ENCODE data around the gene MTX2. TPM values are rescaled to one million over a fixed set of nuclear protein-coding genes. Genes with fewer than 3 reads are reported as not detected.

The MTX2 gene
- total and polyA plus RNA-seq, 8 donors = 12.2 to 150 (median 37.1) TPM

DNA sequence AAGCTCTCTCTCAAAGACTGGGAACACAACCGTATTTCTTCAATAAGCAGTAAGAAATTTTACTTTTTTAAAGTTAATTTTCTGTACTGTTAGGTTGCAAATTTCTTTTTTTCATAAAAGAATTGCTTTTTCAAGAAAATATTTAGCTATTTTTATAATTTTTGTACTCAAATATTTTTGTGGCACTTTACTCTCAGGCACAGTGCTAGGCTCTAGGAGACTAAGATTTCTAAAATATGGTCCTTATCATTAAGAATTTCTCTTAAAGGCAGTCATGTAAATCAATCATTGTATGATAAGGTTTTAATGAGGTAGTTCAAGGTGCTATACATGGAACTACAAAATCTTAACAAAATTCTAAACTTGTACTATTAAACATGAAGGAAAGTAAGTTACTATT, 61.4 kb downstream of the MTX2 start:
- WGBS, 5 donors = 97 to 100% (median 100%) methylated on average over 1 of the region's 1 CpG
- intact Hi-C loops (cut with DNase I; ENCODE audit: low total_unique reads) = no loop called here
- Histone ChIP-seq H3K9me3 (no peaks in the 10 kb centered on the region), H3K4me1 (no peaks in the 10 kb centered on the region), H3K36me3 (peaks cover 0 to 25% (median 21%) of the 10 kb centered on the region in 4 donors), H3K4me3 (no peak overlapping the region), H3K27ac (no peak overlapping the region), H3K27me3 (no peaks in the 10 kb centered on the region)
- DNase-seq = no peak
- TF ChIP-seq POLR2A (IDR thresholded peaks at IDR 0.05) = no peak
- TF ChIP-seq EP300 (IDR thresholded peaks at IDR 0.05) = no peak
- TF ChIP-seq, protein P1, sequence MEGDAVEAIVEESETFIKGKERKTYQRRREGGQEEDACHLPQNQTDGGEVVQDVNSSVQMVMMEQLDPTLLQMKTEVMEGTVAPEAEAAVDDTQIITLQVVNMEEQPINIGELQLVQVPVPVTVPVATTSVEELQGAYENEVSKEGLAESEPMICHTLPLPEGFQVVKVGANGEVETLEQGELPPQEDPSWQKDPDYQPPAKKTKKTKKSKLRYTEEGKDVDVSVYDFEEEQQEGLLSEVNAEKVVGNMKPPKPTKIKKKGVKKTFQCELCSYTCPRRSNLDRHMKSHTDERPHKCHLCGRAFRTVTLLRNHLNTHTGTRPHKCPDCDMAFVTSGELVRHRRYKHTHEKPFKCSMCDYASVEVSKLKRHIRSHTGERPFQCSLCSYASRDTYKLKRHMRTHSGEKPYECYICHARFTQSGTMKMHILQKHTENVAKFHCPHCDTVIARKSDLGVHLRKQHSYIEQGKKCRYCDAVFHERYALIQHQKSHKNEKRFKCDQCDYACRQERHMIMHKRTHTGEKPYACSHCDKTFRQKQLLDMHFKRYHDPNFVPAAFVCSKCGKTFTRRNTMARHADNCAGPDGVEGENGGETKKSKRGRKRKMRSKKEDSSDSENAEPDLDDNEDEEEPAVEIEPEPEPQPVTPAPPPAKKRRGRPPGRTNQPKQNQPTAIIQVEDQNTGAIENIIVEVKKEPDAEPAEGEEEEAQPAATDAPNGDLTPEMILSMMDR (IDR thresholded peaks at IDR 0.05) = no peak
- TF ChIP-seq POLR2AphosphoS5 (IDR thresholded peaks at IDR 0.05) = no peak

DNA sequence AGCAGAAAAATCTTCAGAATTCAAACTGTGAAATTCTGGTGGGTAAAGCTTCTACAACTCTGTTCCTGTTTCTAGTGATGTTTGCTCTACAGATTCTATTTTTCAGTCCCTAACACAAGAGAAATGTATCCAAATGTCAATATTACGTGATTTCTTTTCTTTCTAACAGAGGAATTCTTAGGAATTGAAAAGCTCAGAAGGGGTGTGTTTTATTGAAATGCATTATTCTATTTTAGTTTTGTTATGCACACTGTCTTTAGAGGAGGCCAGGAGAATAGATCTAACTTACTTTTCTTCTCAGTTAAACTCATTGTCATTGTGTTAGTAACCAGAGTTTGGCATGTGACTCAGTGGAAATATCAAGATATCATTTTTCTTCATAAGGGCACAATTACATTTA, 62.4 kb downstream of the MTX2 start:
- H3K4me1 ChIP-seq = no peaks in the 10 kb centered on the region
- no peak overlapping the region for H3K4me3 ChIP-seq
- TF ChIP-seq POLR2A (IDR thresholded peaks at IDR 0.05) (no peak), POLR2AphosphoS5 (IDR thresholded peaks at IDR 0.05) (no peak)
- TF ChIP-seq, protein P1 (IDR thresholded peaks at IDR 0.05) = no peak
- no peak for DNase-seq
- H3K27me3 ChIP-seq = no peaks in the 10 kb centered on the region
- intact Hi-C loops (cut with DNase I; ENCODE audit: low total_unique reads) = no loop called here
- no peak overlapping the region for H3K27ac ChIP-seq
- H3K36me3 ChIP-seq = peaks cover 0 to 27% (median 21%) of the 10 kb centered on the region in 4 donors
- H3K9me3 ChIP-seq = no peaks in the 10 kb centered on the region
- WGBS, 5 donors = 93 to 100% (median 97%) methylated on average over 1 of the region's 1 CpG

DNA sequence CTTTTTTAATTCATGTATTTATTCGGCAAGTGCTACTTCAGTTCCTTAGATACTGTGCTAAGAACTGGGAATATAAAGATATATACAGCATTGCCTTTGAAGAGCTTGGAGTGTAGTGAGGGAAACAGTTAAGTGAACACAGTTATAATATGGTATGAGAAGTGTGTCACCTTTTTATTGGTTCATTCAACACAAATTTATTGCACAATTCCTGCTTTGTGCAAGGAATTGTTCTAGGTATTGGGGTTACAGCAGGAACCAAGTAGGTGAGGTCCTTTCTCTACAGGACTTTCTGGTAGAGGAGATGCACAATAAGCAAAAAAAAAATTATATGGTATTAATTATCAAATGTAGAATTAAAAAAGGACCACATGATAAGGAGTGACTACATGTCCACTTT, 65.5 kb downstream of the MTX2 start:
- Histone ChIP-seq H3K27me3 (no peaks in the 10 kb centered on the region), H3K9me3 (no peaks in the 10 kb centered on the region), H3K4me1 (no peaks in the 10 kb centered on the region), H3K27ac (no peak overlapping the region), H3K4me3 (no peak overlapping the region), H3K36me3 (peaks cover 6 to 37% (median 28%) of the 10 kb centered on the region in 4 donors)
- WGBS, 5 donors = 88 to 97% (median 94%) methylated on average over 1 of the region's 1 CpG
- TF ChIP-seq, protein P1 (IDR thresholded peaks at IDR 0.05) = no peak
- TF ChIP-seq POLR2AphosphoS5 (IDR thresholded peaks at IDR 0.05) = no peak
- no peak for TF ChIP-seq POLR2A (IDR thresholded peaks at IDR 0.05)
- no peak for TF ChIP-seq EP300 (IDR thresholded peaks at IDR 0.05)
- no peak for DNase-seq
- intact Hi-C loops (cut with DNase I; ENCODE audit: low total_unique reads) = no loop called here

DNA sequence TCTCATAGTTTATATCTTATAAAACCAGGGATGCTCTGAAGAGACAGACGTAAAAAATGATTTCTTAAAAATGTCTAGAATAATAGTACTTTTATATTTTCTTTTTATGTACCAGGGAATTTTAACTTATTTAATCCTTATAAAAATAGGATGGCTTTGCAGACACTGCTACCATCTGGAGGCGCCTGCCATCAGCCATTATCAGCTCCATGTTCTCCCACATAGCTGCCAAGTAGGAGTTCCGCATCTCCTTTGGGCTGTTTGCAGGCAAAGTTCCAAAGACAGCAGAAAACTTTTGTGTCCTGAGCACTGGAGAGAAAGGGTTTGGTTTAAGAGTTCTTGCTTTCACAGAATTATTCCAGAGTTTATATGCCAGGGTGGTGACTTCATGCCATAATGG, 69.2 kb downstream of the MTX2 start:
- no peak overlapping the region for H3K27ac ChIP-seq
- no peaks in the 10 kb centered on the region for H3K27me3 ChIP-seq
- TF ChIP-seq EP300 (IDR thresholded peaks at IDR 0.05) (no peak), POLR2AphosphoS5 (IDR thresholded peaks at IDR 0.05) (no peak), POLR2A (IDR thresholded peaks at IDR 0.05) (no peak)
- TF ChIP-seq, protein P1 (IDR thresholded peaks at IDR 0.05) = no peak
- intact Hi-C loops (cut with DNase I; ENCODE audit: low total_unique reads) = no loop called here
- H3K9me3 ChIP-seq = no peaks in the 10 kb centered on the region
- WGBS, 5 donors = 88 to 95% (median 89%) methylated on average over 3 of the region's 3 CpGs
- H3K36me3 ChIP-seq = peaks cover 6 to 29% (median 22%) of the 10 kb centered on the region in 4 donors
- H3K4me1 ChIP-seq = no peaks in the 10 kb centered on the region
- H3K4me3 ChIP-seq = no peak overlapping the region
- DNase-seq = no peak

Data from stomach (tissue), 9 donors.